ENCODE measurements around the gene CACNA2D4. TPM values are rescaled to one million over a fixed set of nuclear protein-coding genes. Genes with fewer than 3 reads are reported as not detected.
A peak's percentile ranks its signal among the peaks of the same experiment; 100 is the strongest.

Gene CACNA2D4
- total and polyA plus RNA-seq, 4 donors, result 0.82 to 2.8 (median 1.3) TPM

GRCh38 chr12:1758887-1759286, 159.6 kb downstream of the CACNA2D4 start:
- Histone ChIP-seq H3K9me3 (ENCODE audit: control insufficient read depth in 4 of 4, low read length in 3 of 4) (no peaks in the 10 kb centered on the region), H3K36me3 (ENCODE audit: control insufficient read depth in 4 of 4, insufficient read depth in 3 of 4, low read depth in 1 of 4, low read length in 3 of 4) (peaks cover 0 to 18% (median 9%) of the 10 kb centered on the region in 4 donors), H3K27me3 (ENCODE audit: control insufficient read depth in 4 of 4, insufficient read depth in 4 of 4, low read length in 3 of 4) (no peaks in the 10 kb centered on the region), H3K4me3 (ENCODE audit: low read depth in 1 of 3, low read length in 3 of 3) (no peak overlapping the region), H3K4me1 (ENCODE audit: control insufficient read depth in 4 of 4, insufficient read depth in 4 of 4, low read length in 3 of 4) (peaks cover 0 to 12% (median 5%) of the 10 kb centered on the region in 4 donors), H3K27ac (ENCODE audit: low read depth in 1 of 2, low read length in 2 of 2) (peak overlapping the region; percentile 50 to 58), H3K9ac (ENCODE audit: low read depth in 1 of 2, low read length in 2 of 2) (no peak overlapping the region)
- WGBS, result 42% methylated on average over 4 of the region's 4 CpGs
- no peak for DNase-seq (ENCODE audit: low spot score)
- no peak for TF ChIP-seq HNF4A (conservative IDR thresholded peaks at IDR 0.05)
- TF ChIP-seq HNF4G (IDR thresholded peaks at IDR 0.05), result no peak
- no peak for TF ChIP-seq GABPA (IDR thresholded peaks at IDR 0.05 in 1 of 2, conservative IDR thresholded peaks at IDR 0.05 in 1 of 2)
- TF ChIP-seq, protein P1, sequence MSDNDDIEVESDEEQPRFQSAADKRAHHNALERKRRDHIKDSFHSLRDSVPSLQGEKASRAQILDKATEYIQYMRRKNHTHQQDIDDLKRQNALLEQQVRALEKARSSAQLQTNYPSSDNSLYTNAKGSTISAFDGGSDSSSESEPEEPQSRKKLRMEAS (IDR thresholded peaks at IDR 0.05), result peak; percentile 53
- no peak for TF ChIP-seq EGR1 (IDR thresholded peaks at IDR 0.05; ENCODE audit: low read depth in 2 of 2)
- TF ChIP-seq FOXA2 (IDR thresholded peaks at IDR 0.05), result no peak
- no peak for TF ChIP-seq RAD21 (IDR thresholded peaks at IDR 0.05)

DNA sequence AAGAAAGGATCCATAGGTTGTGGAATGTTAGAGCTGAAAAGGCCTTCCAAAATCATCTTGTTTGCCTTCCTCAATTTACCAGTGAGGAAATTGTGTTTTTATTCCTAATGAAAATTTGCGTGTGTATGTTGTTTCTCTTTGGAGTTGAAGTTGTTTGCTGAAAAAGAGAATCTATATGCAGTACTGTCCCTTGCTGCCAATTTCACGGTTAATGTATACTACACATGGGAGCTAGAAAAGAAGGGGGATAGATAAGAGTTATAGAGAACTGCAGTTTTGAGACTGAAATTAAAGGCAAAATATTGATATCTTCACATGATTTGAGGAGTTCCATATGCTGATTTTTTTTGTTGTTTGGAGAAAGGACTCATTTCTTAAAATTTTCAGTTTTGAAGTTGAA, 160.1 kb downstream of the CACNA2D4 start:
- Histone ChIP-seq H3K9ac (ENCODE audit: low read depth in 1 of 2, low read length in 2 of 2) (no peak overlapping the region), H3K27me3 (ENCODE audit: control insufficient read depth in 4 of 4, insufficient read depth in 4 of 4, low read length in 3 of 4) (no peaks in the 10 kb centered on the region), H3K4me1 (ENCODE audit: control insufficient read depth in 4 of 4, insufficient read depth in 4 of 4, low read length in 3 of 4) (peaks cover 0 to 10% (median 5%) of the 10 kb centered on the region in 4 donors), H3K9me3 (ENCODE audit: control insufficient read depth in 4 of 4, low read length in 3 of 4) (no peaks in the 10 kb centered on the region), H3K27ac (ENCODE audit: low read depth in 1 of 2, low read length in 2 of 2) (no peak overlapping the region), H3K4me3 (ENCODE audit: low read depth in 1 of 3, low read length in 3 of 3) (no peak overlapping the region), H3K36me3 (ENCODE audit: control insufficient read depth in 4 of 4, insufficient read depth in 3 of 4, low read depth in 1 of 4, low read length in 3 of 4) (peaks cover 0 to 18% (median 9%) of the 10 kb centered on the region in 4 donors)
- 93% methylated on average over 2 of the region's 2 CpGs for WGBS
- DNase-seq (ENCODE audit: low spot score), result no peak
- TF ChIP-seq RAD21 (IDR thresholded peaks at IDR 0.05) (no peak), YY1 (IDR thresholded peaks at IDR 0.05) (no peak), SP1 (IDR thresholded peaks at IDR 0.05) (no peak), JUND (IDR thresholded peaks at IDR 0.05) (no peak), NR2F2 (IDR thresholded peaks at IDR 0.05) (no peak), FOXA1 (IDR thresholded peaks at IDR 0.05) (no peak), RXRA (IDR thresholded peaks at IDR 0.05) (no peak), CTCF (IDR thresholded peaks at IDR 0.05; ENCODE audit: low read depth, low read length, missing input control) (no peak), TAF1 (conservative IDR thresholded peaks at IDR 0.05) (no peak), FOXA2 (IDR thresholded peaks at IDR 0.05) (no peak), EGR1 (IDR thresholded peaks at IDR 0.05; ENCODE audit: low read depth in 2 of 2) (no peak), HNF4A (conservative IDR thresholded peaks at IDR 0.05) (no peak), HNF4G (IDR thresholded peaks at IDR 0.05) (no peak)
- TF ChIP-seq, protein P1 (IDR thresholded peaks at IDR 0.05), result no peak
- TF ChIP-seq, protein P2, sequence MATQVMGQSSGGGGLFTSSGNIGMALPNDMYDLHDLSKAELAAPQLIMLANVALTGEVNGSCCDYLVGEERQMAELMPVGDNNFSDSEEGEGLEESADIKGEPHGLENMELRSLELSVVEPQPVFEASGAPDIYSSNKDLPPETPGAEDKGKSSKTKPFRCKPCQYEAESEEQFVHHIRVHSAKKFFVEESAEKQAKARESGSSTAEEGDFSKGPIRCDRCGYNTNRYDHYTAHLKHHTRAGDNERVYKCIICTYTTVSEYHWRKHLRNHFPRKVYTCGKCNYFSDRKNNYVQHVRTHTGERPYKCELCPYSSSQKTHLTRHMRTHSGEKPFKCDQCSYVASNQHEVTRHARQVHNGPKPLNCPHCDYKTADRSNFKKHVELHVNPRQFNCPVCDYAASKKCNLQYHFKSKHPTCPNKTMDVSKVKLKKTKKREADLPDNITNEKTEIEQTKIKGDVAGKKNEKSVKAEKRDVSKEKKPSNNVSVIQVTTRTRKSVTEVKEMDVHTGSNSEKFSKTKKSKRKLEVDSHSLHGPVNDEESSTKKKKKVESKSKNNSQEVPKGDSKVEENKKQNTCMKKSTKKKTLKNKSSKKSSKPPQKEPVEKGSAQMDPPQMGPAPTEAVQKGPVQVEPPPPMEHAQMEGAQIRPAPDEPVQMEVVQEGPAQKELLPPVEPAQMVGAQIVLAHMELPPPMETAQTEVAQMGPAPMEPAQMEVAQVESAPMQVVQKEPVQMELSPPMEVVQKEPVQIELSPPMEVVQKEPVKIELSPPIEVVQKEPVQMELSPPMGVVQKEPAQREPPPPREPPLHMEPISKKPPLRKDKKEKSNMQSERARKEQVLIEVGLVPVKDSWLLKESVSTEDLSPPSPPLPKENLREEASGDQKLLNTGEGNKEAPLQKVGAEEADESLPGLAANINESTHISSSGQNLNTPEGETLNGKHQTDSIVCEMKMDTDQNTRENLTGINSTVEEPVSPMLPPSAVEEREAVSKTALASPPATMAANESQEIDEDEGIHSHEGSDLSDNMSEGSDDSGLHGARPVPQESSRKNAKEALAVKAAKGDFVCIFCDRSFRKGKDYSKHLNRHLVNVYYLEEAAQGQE (IDR thresholded peaks at IDR 0.05), result no peak
